SW 1271 (cell line): ENCODE measurements around the gene RFX8.

Experiments
- DNase-seq, 2 experiments: peaks; one replicate each; lab custom pipeline; 2025; lab: John Stamatoyannopoulos, UW

The RFX8 gene

DNA sequence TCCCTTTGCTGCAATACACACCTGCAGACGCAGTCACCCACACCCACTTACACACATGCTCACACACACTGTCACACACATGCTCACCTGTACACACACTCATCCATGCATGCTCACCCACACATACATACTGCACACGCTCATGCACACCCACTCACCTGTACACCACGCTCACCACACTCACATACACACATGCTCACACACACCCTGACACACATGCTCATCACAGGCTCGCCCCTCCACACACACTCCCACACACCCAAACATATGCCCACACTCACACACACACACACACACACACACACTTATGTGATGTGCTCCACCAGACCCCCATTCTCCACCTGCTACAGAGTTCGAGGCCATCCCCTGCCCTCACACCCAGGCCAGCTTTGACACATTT, 64.8 kb downstream of the RFX8 start:
- DNase-seq = no peak

DNA sequence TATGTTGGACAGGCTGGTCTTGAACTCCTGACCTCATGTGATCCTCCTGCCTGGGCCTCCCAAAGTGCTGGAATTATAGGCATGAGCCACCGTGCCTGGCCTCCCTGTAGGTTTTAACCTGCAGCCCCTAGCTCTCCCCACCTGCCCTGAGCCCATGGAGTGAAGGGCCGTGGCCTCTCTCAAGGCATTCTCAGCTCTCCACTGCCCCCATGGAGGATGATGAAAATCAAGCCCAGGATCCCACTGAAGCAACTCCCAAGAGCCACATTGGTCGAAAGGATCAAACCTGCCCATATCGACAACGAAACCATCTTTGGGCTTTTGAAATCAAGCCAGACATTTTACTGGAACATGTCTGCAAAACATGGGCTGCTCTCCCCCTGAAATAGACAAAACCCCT, 65.2 kb downstream of the RFX8 start:
- DNase-seq = no peak

DNA sequence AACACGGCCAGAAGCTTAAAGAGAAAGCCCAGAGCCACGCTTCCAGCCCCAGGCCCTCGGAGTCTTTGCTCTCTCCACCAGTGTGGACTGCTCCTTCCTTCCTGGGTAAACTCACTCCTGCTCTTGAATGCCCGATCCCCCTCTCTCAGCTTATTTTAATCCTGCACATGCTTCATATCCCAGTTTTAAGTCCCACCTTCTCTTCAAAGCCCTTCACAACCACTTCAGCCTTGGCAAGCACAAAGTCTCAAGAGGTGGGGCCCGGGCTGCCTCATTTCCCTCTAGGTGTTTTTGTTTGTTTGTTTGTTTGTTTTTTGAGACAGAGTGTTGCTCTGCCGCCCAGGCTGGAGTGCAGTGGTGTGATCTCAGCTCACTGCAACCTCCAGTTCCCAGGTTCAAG, 66.0 kb downstream of the RFX8 start:
- no peak for DNase-seq

GRCh38 chr2:101405351-101405899, 69.5 kb downstream of the RFX8 start:
- DNase-seq = no peak

DNA sequence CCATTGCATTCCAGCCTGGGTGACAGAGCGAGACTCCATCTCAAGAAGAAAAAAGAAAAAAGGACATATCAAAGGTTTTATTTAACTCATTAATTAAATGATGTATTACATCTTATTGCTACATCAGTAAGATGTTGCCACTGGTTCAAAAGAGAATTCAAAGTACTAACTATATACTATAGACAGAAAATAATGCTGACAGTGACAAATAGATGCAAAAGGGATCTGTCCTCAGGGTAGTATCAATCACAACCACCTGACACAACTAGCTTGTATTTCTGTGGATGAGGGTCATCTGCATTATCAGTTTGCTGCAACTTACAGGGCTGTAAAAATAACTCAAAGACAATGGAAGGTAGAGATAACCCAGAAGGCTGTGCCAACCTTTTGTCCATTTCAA, 71.2 kb downstream of the RFX8 start:
- no peak for DNase-seq

DNA sequence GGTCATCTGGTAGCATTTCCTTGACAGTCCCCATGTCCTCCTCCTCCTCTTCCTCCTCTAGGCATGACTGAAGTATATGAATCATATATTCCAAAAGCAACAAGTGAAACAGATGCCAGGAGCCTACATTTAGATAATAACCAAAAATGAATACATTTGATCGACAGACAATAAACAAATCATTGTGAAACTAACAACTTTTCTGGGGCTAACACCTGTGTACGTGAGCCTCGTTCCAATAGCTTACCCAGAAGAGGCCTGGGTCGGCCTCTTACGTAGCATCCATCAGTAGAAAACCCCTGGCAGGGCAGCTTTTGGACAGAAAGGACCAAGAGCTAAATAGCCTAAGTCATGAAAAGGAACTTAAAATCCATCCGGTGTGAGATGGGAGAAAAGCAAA, 72.3 kb downstream of the RFX8 start:
- no peak for DNase-seq

DNA sequence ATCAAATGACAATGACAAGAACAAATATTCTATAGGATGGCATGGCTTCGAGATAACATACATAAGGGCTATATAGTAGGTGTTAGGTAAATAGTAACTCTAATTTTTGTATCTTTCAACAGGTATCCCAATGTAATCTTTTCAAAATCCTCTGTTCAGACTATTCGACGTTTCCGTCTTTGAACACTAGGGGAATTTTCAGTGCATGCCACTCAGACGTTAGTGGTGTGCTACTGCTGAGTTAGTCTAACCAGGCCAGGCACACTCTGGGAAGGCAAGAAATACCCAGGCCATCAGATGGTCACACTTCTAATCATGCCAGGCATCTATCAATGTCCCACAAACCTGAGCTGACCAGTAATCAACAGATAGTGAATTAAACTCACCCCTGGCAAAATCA, 73.0 kb downstream of the RFX8 start:
- DNase-seq = no peak

DNA sequence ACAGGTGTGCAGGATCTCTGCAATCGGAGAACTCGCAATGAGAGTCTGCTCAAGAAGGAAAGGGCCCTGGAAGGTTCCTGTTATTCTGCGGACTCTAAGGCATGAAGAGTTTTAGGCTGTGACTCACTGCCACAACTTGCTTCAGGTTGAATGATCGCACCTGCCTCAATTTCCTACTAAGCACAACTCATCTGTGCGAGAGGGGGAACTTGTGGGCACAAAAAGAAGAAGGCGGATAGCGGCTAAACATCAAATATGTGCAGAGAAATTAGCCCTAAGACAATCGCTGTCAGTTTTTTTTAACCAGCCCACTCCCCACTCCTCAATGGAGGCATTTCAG, 73.6 kb downstream of the RFX8 start:
- no peak for DNase-seq

DNA sequence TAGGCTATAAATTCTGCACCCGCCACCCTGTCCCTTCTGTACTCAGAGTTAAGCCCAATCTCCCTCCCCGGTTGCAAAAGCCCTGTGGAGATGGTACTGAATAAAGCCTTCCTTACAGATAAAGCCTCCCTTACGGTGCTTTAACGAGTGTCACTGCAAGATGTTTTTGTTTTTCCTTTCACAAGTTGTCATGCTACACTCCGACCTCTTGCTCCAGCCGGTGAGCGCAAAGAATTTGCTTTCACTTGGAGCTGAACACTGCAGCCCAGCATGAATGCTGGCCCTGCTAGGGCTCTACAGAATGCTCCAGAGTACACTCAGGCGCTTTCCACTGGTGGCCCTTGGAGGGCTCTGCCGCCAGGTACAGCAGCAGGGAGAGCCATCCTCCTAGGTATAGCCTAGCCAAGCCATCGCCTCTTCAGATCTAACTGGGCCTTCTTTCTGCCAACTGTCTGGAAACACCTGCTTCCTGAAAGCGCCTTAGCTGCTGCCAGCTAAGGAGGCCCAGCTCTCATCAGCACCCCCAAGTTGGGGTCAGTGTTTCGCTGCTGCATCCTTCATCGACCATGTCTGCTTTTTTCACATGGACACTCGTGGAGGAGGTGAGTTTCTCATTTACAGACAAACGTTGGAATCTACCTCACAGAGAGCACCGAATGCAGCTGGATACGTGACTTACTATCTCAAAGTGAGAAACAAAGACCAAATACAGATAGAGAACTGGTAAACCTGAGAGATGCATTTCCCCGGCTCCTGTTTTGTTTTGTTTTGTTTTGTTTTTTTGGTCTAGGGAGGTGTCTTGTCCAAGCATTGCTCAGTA, 74.2 kb downstream of the RFX8 start:
- no peak for DNase-seq

DNA sequence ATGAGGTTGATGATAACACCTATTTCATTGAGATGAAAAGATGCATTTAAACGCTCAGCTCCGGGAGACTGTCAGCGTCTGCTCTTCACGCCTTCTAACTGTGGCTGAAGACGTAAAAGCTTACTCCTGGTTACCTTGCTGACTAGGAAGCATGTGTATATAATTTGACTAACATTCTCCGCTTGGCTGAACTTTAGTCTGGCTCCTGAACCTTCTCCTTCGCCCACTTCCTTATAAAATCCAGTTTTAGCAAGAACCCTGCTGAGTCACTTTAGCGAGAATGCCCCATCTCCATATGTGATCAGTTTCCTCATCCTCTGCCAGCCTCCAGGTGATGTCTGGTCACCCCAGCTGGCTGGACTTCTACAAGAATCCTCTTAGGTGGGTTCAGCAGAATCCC, 74.9 kb downstream of the RFX8 start:
- no peak for DNase-seq

GRCh38 chr2:101399021-101399799, 75.7 kb downstream of the RFX8 start:
- DNase-seq = no peak

GRCh38 chr2:101398116-101398821, 76.6 kb downstream of the RFX8 start:
- no peak for DNase-seq

GRCh38 chr2:101396316-101396717, 78.6 kb downstream of the RFX8 start:
- no peak for DNase-seq

GRCh38 chr2:101395545-101396315, 79.2 kb downstream of the RFX8 start:
- no peak for DNase-seq

- no peak for DNase-seq
Observed at GRCh38 chr2:101388232-101388631, 86.7 kb downstream of the RFX8 start.

DNA sequence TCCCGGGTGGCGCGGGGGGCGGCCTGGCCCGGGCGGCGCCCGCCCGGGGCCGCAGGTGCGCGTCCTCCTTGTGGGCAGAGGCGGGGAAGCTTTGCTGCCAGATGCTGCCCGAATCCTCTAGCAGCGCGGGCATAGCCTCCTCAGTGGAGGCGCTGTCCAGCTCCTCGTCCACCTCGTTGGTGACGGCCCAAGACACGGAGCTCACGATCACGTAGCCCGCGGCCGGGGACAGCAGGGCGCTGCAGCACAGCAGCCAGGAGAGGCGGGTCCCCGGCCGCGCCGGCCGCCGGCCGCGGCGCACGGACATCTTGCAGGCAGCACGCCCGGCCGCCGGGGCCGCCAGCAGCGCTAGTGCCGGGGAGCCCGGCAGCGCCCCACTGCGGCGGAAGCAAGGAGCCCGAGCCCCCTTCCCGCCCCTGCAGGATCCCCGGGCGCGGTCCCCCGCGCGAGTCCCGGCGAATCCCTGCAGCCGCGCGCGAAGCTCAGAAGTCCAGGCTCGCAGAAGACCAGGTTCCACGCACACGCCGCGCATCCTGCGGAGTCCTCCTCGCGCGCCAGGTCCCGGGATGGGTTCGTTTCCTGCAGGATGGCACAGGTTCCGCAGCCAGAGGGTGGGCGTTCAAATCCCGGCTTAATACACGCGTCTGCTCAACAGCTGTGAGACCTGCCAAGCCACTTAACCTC, 87.6 kb downstream of the RFX8 start, which contains the start of gene CREG2:
TSS of gene CREG2 (minus strand) at position 353 of the 684 bp plus-strand sequence. CDS start at position 307, 46 bp downstream.
- DNase-seq = peak; percentile 10 to 32

GRCh38 chr2:101386599-101387150, 88.2 kb downstream of the RFX8 start:
- no peak for DNase-seq

- no peak for DNase-seq
Observed at GRCh38 chr2:101383016-101383541, 91.8 kb downstream of the RFX8 start.

GRCh38 chr2:101382442-101382841, 92.5 kb downstream of the RFX8 start:
- no peak for DNase-seq

DNA sequence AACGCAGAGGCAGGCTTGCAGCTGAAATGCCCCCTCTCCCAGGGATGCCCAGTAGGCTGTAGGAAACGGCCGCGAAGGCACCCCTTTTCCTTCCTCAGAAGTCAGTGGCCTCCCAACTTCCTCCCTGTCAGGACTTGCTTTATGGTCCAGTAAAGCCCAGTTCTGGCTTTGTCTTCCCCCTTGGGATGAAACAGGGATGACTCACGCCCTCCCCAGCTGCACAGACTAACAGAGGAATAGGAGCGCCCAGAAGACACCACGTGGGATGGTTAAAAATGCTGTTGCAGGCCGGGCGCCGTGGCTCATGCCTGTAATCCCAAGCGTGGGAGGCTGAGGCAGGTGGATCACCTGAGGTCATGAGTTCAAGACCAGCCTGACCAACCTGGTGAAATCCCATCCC, 94.5 kb downstream of the RFX8 start:
- DNase-seq = no peak

- DNase-seq = no peak
Observed at GRCh38 chr2:101379091-101379490, 95.8 kb downstream of the RFX8 start.
